Right lobe of liver (tissue), 6 donors: ENCODE results near the gene PIP4K2B. TPM values are rescaled to one million over a fixed set of nuclear protein-coding genes. Genes with fewer than 3 reads are reported as not detected.

ENCODE experiments used
- ATAC-seq, 4 donors: fragments of 200-7000 bp; cut with Tn5 transposase; one replicate each; pipeline ENCODE4 v1.9.1; 2020; ENCODE audit warnings: mild to moderate bottlenecking in 4 of 4, moderate library complexity in 4 of 4
- DNase-seq, 3 donors: peaks; one replicate each; pipeline ENCODE4 v3.0.0-alpha.2; 2020
- H3K27ac ChIP-seq, 3 donors: fragments of 200-600 bp; one replicate each; pipeline ENCODE4 v1.8.0; 2022
- H3K27me3 ChIP-seq, 2 donors: fragments of 200-600 bp; one replicate each; pipeline ENCODE4 v1.8.0; 2022
- H3K36me3 ChIP-seq, 4 donors: fragments of 200-600 bp; sonication (generic) in 1 of 4; one replicate each; pipeline versions ENCODE4 v1.5.1 to v1.8.0; 2017 to 2022; ENCODE audit warnings: control low read depth in 1 of 4
- H3K4me1 ChIP-seq, 4 donors: fragments of 200-600 bp; sonication (generic) in 1 of 4; one replicate each; pipeline versions ENCODE4 v1.5.1 to v1.8.0; 2017 to 2022; ENCODE audit warnings: control low read depth in 1 of 4
- H3K4me3 ChIP-seq, 3 donors: fragments of 200-600 bp; one replicate each; pipeline ENCODE4 v1.8.0; 2022
- H3K9me3 ChIP-seq, 4 donors: fragments of 200-600 bp; sonication (generic) in 1 of 4; one replicate each; pipeline versions ENCODE4 v1.5.1 to v1.8.0; 2017 to 2022; ENCODE audit warnings: control low read depth in 1 of 4
- POLR2A ChIP-seq: fragments of 450-650 bp; IDR thresholded peaks from one replicate; pipeline ENCODE4 v1.6.1; 2017; ENCODE audit warnings: antibody characterized with exemption, mild to moderate bottlenecking
- WGBS: methylation state at CpG from one replicate; pipeline ENCODE4 v1.1.6; 2018; ENCODE audit warnings: low coverage, low lambda C conversion rate; ENCODE audit not compliant: insufficient coverage; ENCODE audit errors: missing lambda C conversion rate; 5-methylcytosine and 5-hydroxymethylcytosine counted together
- intact Hi-C, 2 donors: fragments of 100-400 bp; cut with DNase I; formaldehyde crosslinking; loops; one replicate each; pipeline versions ENCODE4 v1.11.2 to v1.14.1; 2022
- total RNA-seq, 6 experiments: library from RNA; depleted of rRNA in 2 of 6; stranded (reverse); fragments of >200 nt in 2 of 6; fragmentation: NEBNext Ultra II Directional in 3 of 6; extraction: Animal tissue kit (Norgen Biotek cat#: 25700) in 3 of 6; gene quantifications; one replicate each; pipeline versions ENCODE4 v1.1.0 to v1.2.4, GENCODE V29; 2016 to 2023
- TF ChIP-seq, protein P1 (sequence below), 4 donors: fragments of 200-600 bp in 3 of 4; fragments of 450-650 bp in 1 of 4; IDR thresholded peaks; one replicate each; pipeline versions ENCODE4 v1.5.1 to v1.8.0; 2016 to 2022; ENCODE audit warnings: antibody characterized with exemption in 4 of 4, mild to moderate bottlenecking in 2 of 4
- donor health status: DM: no; HTN: yes; CAD: no.
- donor health status: DM: no; HTN: no; CAD: no.
- donor health status: DM: no; HTN: no; CAD: no.
- donor health status: DM: no; HTN: yes; CAD: no.
- donor health status: DM: no; HTN: yes; CAD: no.

Gene PIP4K2B
- total RNA-seq, 6 experiments from 2014 or later, result 11.5 to 19.5 (median 15.4) TPM

DNA sequence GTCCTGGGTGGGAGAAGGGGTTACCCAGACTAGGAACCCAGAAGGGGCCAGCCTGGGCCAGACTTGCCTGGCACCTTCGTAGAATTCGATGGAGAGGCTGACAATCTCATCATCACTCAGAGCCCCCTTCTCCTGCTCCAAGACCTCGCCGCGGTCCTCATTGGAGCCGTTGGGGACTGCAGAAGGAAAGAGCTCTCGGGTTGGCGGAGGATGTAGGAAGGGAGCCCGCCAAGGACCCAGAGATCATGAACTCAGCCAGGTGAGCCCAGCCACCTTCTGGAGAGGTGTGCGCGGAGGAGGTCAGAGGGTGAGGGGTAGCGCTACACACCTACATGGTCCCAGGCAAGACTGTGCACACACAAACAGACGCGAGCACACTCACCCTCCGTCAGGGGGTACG lies 60.7 kb downstream of the PIP4K2B start:
- TF ChIP-seq, protein P1, sequence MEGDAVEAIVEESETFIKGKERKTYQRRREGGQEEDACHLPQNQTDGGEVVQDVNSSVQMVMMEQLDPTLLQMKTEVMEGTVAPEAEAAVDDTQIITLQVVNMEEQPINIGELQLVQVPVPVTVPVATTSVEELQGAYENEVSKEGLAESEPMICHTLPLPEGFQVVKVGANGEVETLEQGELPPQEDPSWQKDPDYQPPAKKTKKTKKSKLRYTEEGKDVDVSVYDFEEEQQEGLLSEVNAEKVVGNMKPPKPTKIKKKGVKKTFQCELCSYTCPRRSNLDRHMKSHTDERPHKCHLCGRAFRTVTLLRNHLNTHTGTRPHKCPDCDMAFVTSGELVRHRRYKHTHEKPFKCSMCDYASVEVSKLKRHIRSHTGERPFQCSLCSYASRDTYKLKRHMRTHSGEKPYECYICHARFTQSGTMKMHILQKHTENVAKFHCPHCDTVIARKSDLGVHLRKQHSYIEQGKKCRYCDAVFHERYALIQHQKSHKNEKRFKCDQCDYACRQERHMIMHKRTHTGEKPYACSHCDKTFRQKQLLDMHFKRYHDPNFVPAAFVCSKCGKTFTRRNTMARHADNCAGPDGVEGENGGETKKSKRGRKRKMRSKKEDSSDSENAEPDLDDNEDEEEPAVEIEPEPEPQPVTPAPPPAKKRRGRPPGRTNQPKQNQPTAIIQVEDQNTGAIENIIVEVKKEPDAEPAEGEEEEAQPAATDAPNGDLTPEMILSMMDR (IDR thresholded peaks at IDR 0.05), result no peak
- no peak for TF ChIP-seq POLR2A
- DNase-seq, result no peak
- no peak overlapping the region for H3K27ac ChIP-seq
- peaks cover 0 to under 1% (median 0%) of the 10 kb centered on the region in 4 donors for H3K36me3 ChIP-seq
- WGBS, result 88% methylated on average over 4 of the region's 16 CpGs
- ATAC-seq, result no peak
- peaks cover 0 to 18% (median 0%) of the 10 kb centered on the region in 4 donors for H3K4me1 ChIP-seq
- intact Hi-C loops, result loop anchor here in 1 of 2 donors (5.0 kb wide), 1 partner anchor 56 kb away; no protein-coding TSS in a partner anchor
- H3K9me3 ChIP-seq, result no peaks in the 10 kb centered on the region
- no peaks in the 10 kb centered on the region for H3K27me3 ChIP-seq
- no peak overlapping the region for H3K4me3 ChIP-seq

DNA sequence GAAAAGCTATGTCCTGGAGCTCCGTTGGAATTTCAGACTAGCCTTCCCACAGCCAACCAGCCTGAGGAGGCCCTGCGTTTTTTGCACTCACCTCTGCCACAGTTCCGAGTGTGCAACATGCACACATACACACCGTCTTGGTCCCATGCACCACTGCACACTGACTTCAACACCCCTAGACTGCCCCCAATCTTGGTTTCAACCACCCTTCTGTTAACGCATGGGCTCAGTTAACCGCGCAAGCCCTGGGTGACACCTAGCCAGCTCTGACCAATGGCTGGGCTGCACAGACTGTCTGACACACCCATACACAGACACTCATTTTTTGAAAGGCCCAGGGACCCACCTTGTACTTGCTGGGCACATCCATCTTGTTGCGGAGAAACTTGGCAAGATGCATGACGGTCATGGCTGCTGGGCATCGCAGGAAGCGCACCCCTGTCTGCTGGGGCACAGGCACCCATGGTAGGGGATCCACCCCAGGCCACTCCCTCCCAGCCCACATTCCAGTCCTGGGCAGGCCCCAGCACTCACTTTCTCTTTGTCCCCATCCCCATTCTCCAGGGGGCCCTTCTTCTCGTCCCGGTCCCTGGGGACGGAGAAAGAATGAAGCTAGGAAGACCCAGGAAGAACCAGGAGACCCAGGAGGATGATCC lies 61.2 kb downstream of the PIP4K2B start:
- Histone ChIP-seq H3K27me3 (no peaks in the 10 kb centered on the region), H3K27ac (no peak overlapping the region), H3K4me3 (no peak overlapping the region), H3K36me3 (peaks cover 0 to 6% (median 2%) of the 10 kb centered on the region in 4 donors), H3K9me3 (no peaks in the 10 kb centered on the region), H3K4me1 (peaks cover 0 to 20% (median 2%) of the 10 kb centered on the region in 4 donors)
- no peak for TF ChIP-seq POLR2A
- TF ChIP-seq, protein P1 (IDR thresholded peaks at IDR 0.05), result no peak
- ATAC-seq, result no peak
- intact Hi-C loops, result loop anchor here in 1 of 2 donors (5.0 kb wide), 1 partner anchor 56 kb away; no protein-coding TSS in a partner anchor
- 81% methylated on average over 10 of the region's 14 CpGs for WGBS
- no peak for DNase-seq

DNA sequence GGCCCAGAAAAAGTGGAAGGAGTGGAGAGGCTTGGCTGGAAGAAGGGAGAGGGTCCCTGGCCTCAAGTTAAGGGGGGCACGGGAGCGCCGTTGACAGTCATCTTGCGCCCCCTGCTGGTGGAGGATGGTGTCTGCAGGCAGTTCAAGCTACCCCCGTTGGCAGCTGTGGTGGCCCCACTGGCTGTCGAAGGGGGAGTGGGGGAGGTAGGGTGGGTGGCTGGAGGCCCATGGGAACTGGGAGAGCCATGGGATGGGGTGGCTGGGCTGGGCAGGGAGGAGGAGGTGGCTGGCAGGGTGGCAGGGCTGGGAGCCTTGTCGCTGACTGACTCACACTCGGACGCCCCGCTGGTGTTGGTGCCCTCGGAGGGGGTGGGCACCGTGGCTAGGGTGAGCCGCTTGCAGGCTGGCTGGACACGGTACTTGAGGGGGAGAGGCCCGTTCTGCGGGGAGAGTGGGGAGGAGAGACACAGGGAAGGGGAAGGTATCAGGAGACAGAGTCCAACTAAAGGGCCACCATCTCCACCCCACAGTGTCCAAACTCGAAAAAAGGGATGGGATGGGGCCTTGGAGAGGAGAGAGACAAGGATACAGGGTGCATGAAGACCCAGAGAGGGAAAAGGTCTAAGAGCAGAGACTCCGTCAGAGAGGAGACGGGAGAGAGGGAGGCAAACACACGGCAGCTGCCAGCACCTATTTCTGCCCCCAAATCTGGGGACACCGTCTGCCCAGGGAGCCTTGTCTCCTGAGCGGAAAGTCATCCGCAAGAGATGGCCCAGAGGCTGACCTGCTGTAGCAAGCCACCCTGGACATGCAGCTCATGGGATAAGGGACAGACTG lies 64.0 kb downstream of the PIP4K2B start:
- Histone ChIP-seq H3K4me1 (peaks cover 0 to 22% (median 11%) of the 10 kb centered on the region in 4 donors), H3K27ac (no peak overlapping the region), H3K9me3 (no peaks in the 10 kb centered on the region), H3K36me3 (peaks cover 0 to 9% (median 2%) of the 10 kb centered on the region in 4 donors), H3K27me3 (no peaks in the 10 kb centered on the region), H3K4me3 (no peak overlapping the region)
- DNase-seq, result peak; percentile 56 to 71 (median 64)
- intact Hi-C loops, result loop anchor here in 1 of 2 donors (5.0 kb wide), 1 partner anchor 53 kb away; no protein-coding TSS in a partner anchor
- WGBS, result 49% methylated on average over 14 of the region's 23 CpGs
- peak in 2 of 4 donors; percentile 15 to 26 for ATAC-seq
- TF ChIP-seq, protein P1 (IDR thresholded peaks at IDR 0.05), result peak; percentile 70 to 79 (median 76)
- no peak for TF ChIP-seq POLR2A

DNA sequence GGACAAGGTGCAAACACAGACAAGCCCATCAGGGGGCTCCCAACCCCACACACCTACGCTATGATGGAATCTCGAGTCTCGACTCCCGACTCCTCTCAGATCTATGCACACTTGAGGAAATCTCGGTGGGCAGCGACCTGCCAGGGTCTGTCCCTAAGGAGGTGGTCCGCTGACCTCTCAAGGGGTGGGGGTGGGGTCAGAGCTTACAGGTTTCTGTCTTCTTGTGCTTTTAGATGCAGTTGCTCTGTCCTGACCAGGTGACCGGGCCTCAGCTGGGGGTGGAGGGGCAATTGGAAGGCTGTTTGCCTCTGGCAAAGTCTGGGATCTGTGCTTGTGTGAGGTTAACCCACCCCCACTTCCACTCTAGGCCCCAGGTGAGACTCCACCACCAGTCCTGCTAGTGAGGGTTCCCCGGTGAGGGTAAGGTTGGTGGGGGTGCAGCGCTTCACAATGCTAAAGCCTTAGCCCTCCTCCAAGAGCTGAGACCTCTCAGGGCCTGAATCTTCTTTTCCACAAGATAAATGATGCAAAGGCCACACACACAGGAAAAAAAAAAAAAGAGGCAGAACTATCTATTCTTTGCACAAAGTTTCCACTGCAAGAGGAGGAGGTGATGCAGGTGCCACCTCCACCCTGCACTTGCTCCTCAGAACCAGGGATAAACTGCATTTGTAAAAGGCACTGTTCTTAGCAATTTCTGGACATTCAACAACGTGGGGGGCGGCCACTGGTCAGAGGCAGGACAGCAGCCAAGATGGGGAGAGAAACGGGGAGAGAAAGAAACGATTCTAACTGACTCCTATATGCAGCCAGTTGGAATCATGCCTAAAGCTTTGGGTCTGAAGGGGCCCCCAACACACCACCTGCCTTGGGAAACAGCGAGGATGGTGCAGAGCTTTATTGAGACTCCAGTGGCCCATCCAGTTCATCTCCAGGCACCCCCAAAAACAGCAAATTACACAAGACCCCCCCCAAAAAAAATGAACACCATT lies 65.1 kb downstream of the PIP4K2B start:
- Histone ChIP-seq H3K27me3 (no peaks in the 10 kb centered on the region), H3K9me3 (no peaks in the 10 kb centered on the region), H3K4me3 (no peak overlapping the region), H3K36me3 (peaks cover 0 to 9% (median 2%) of the 10 kb centered on the region in 4 donors), H3K4me1 (peaks cover 0 to 26% (median 12%) of the 10 kb centered on the region in 4 donors), H3K27ac (no peak overlapping the region)
- no peak for DNase-seq
- no peak for ATAC-seq
- 90% methylated on average over 8 of the region's 15 CpGs for WGBS
- TF ChIP-seq, protein P1 (IDR thresholded peaks at IDR 0.05), result no peak
- no peak for TF ChIP-seq POLR2A
- intact Hi-C loops, result loop anchor here in 1 of 2 donors (5.0 kb wide), 1 partner anchor 52 kb away; no protein-coding TSS in a partner anchor
